ENCODE measurements around the gene AMOT. TPM values are rescaled to one million over a fixed set of nuclear protein-coding genes. Genes with fewer than 3 reads are reported as not detected.

Gene AMOT
- total RNA-seq, 1 experiment from 2014 or later = 66.3 TPM

DNA sequence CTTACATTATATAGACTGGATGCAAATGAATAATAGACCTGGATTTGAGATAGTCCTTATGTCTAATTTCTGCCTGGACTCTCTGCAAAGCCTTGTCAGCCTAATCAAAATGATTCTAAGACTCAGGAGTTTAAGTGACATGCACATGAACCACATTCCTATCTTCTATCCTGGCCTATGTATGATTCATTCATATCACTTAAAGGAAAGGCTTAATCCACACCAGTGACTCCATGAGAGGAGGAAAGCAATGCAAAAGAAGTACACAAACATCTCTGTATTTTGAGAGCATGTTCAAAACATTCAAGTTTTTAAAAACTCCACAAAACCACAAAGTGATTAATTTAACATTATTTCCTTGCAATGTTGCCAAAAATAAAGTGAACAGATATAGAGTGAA lies 14.6 kb downstream of the AMOT start:
- no peaks in the 10 kb centered on the region for H3K36me3 ChIP-seq (ENCODE audit: control insufficient read depth, insufficient read depth, low read length)
- Mint-ChIP-seq H3K36me3 (ENCODE audit: insufficient read depth, unreplicated experiment) (no peaks in the 10 kb centered on the region), H3K27ac (ENCODE audit: unreplicated experiment) (no peak overlapping the region), H3K9me3 (ENCODE audit: unreplicated experiment) (no peaks in the 10 kb centered on the region), H3K4me1 (ENCODE audit: low read depth, unreplicated experiment) (no peaks in the 10 kb centered on the region), H3K4me3 (ENCODE audit: unreplicated experiment) (no peak overlapping the region), H3K27me3 (ENCODE audit: insufficient read depth, unreplicated experiment) (no peaks in the 10 kb centered on the region)
- no peaks in the 10 kb centered on the region for H3K27me3 ChIP-seq (replicated peaks; ENCODE audit: control insufficient read depth, insufficient read depth, low read length)
- no peaks in the 10 kb centered on the region for H3K4me1 ChIP-seq
- POLR2A ChIA-PET = no interaction called here
- CTCF ChIA-PET = no interaction called here
- no TSS peak for BruUV-seq (replicated peaks)
- TF ChIP-seq, protein P1, sequence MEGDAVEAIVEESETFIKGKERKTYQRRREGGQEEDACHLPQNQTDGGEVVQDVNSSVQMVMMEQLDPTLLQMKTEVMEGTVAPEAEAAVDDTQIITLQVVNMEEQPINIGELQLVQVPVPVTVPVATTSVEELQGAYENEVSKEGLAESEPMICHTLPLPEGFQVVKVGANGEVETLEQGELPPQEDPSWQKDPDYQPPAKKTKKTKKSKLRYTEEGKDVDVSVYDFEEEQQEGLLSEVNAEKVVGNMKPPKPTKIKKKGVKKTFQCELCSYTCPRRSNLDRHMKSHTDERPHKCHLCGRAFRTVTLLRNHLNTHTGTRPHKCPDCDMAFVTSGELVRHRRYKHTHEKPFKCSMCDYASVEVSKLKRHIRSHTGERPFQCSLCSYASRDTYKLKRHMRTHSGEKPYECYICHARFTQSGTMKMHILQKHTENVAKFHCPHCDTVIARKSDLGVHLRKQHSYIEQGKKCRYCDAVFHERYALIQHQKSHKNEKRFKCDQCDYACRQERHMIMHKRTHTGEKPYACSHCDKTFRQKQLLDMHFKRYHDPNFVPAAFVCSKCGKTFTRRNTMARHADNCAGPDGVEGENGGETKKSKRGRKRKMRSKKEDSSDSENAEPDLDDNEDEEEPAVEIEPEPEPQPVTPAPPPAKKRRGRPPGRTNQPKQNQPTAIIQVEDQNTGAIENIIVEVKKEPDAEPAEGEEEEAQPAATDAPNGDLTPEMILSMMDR (IDR thresholded peaks at IDR 0.05; ENCODE audit: insufficient read depth in 1 of 2, low read depth in 1 of 2, low read length in 1 of 2, severe bottlenecking in 1 of 2, unreplicated experiment in 1 of 2) = no peak
- intact Hi-C loops (cut with micrococcal nuclease; ENCODE audit: unreplicated experiment) = no loop called here
- no peak overlapping the region for H3K4me3 ChIP-seq (ENCODE audit: low read depth, low read length)
- DNase-seq = no peak
- H3K9me3 ChIP-seq = no peaks in the 10 kb centered on the region

DNA sequence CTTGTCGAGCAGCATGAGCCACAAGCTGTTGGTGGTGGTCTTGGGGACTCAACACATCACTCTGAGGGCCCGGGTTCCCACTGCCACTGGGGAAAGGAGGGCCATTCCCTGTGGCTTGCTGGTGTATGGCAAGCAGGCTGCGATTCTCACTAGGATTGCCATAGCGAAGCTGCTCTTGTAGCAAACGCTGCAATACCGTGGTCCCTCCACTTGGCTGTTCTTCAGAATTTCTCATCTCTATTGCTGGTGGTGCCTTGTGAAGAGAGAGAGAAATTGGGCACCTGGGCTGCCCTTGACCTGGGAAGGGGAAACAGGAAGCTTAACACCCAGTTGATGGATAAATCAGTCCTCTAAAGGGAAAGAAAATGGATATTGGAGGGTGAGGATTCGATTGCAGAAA lies 17.7 kb downstream of the AMOT start:
- DNase-seq = no peak
- H3K9me3 ChIP-seq = no peaks in the 10 kb centered on the region
- no TSS peak for BruUV-seq (replicated peaks)
- ChIA-PET CTCF (no interaction called here), POLR2A (no interaction called here)
- no peaks in the 10 kb centered on the region for H3K36me3 ChIP-seq (ENCODE audit: control insufficient read depth, insufficient read depth, low read length)
- Mint-ChIP-seq H3K4me1 (ENCODE audit: low read depth, unreplicated experiment) (no peaks in the 10 kb centered on the region), H3K27me3 (ENCODE audit: insufficient read depth, unreplicated experiment) (no peaks in the 10 kb centered on the region), H3K4me3 (ENCODE audit: unreplicated experiment) (no peak overlapping the region), H3K36me3 (ENCODE audit: insufficient read depth, unreplicated experiment) (no peaks in the 10 kb centered on the region), H3K27ac (ENCODE audit: unreplicated experiment) (no peak overlapping the region), H3K9me3 (ENCODE audit: unreplicated experiment) (no peaks in the 10 kb centered on the region)
- TF ChIP-seq, protein P1 (IDR thresholded peaks at IDR 0.05; ENCODE audit: insufficient read depth in 1 of 2, low read depth in 1 of 2, low read length in 1 of 2, severe bottlenecking in 1 of 2, unreplicated experiment in 1 of 2) = no peak
- intact Hi-C loops (cut with micrococcal nuclease; ENCODE audit: unreplicated experiment) = no loop called here
- H3K4me1 ChIP-seq = no peaks in the 10 kb centered on the region
- no peaks in the 10 kb centered on the region for H3K27me3 ChIP-seq (replicated peaks; ENCODE audit: control insufficient read depth, insufficient read depth, low read length)
- H3K4me3 ChIP-seq (ENCODE audit: low read depth, low read length) = no peak overlapping the region

DNA sequence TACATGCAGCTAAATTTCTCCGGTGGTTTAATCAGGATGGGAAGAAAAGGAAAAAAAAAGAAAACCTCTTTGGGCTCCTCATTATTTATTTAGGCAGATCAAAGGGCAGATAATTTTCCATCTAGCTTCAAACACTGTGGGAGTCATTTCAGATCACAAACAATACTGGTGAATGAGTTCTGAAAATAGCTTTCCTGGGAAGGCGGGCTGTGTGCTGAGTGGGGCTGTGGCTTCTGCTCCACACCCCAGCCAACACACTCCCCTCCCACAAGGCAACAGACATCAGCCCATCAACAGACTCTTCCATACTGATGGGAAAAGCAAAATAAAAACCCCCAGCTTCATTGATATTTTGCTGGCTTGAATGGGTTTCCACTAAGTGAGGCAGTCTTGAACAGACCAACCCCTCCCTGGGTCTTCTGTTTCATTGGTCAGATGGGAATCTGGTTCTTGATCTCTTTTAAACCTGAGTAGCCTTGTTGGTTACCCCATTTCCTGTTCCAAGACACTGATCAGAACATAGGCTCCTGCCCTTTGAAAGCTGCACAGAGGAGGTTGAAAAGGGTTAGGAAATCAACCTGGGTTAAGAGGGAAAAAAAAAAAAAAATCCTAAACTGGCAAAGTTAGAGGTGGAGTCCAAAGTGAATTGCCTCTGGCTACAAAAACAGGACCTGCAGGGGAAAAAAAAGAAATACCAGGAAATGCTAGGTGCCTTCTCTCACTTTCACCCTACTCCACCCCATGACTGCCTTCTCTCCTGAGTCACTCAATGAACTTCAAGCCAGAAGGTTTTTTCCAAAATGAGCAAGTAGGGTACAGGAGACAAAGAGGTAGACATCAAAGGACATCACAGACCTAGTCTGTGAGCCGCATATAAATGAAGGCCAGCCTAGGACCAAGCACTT lies 20.0 kb downstream of the AMOT start:
- no peak for DNase-seq
- H3K4me1 Mint-ChIP-seq (ENCODE audit: low read depth, unreplicated experiment) = no peaks in the 10 kb centered on the region
- no peak overlapping the region for H3K27ac Mint-ChIP-seq (ENCODE audit: unreplicated experiment)
- intact Hi-C loops (cut with micrococcal nuclease; ENCODE audit: unreplicated experiment) = loop anchor here (1.0 kb wide), 1 partner anchor 8 kb away; no protein-coding TSS in a partner anchor
- BruUV-seq (replicated peaks) = no TSS peak
- H3K27me3 Mint-ChIP-seq (ENCODE audit: insufficient read depth, unreplicated experiment) = no peaks in the 10 kb centered on the region
- no peak overlapping the region for H3K4me3 Mint-ChIP-seq (ENCODE audit: unreplicated experiment)
- TF ChIP-seq, protein P1 (IDR thresholded peaks at IDR 0.05; ENCODE audit: insufficient read depth in 1 of 2, low read depth in 1 of 2, low read length in 1 of 2, severe bottlenecking in 1 of 2, unreplicated experiment in 1 of 2) = no peak
- Histone ChIP-seq H3K27me3 (replicated peaks; ENCODE audit: control insufficient read depth, insufficient read depth, low read length) (no peaks in the 10 kb centered on the region), H3K4me3 (ENCODE audit: low read depth, low read length) (no peak overlapping the region), H3K36me3 (ENCODE audit: control insufficient read depth, insufficient read depth, low read length) (no peaks in the 10 kb centered on the region), H3K4me1 (no peaks in the 10 kb centered on the region), H3K9me3 (no peaks in the 10 kb centered on the region)
- no peaks in the 10 kb centered on the region for H3K36me3 Mint-ChIP-seq (ENCODE audit: insufficient read depth, unreplicated experiment)
- no peaks in the 10 kb centered on the region for H3K9me3 Mint-ChIP-seq (ENCODE audit: unreplicated experiment)
- ChIA-PET CTCF (no interaction called here), POLR2A (no interaction called here)
